H1 (cell line): Measurements from ENCODE around the gene JAG2. TPM values are rescaled to one million over a fixed set of nuclear protein-coding genes. Genes with fewer than 3 reads are reported as not detected.

Experiments used
- CTCF ChIA-PET: fragments of 300-600 bp; sonication (Branson Sonifier 250); formaldehyde crosslinking; loops from one replicate; lab custom pipeline; 2021; ENCODE audit not compliant: partially characterized antibody; lab: Charles Lee
- POLR2A ChIA-PET: fragments of 300-600 bp; sonication (Branson Sonifier 250); formaldehyde crosslinking; loops from one replicate; lab custom pipeline; 2021; ENCODE audit warnings: inconsistent platforms; ENCODE audit not compliant: partially characterized antibody; lab: Charles Lee
- DNase-seq, 2 experiments: peaks; one replicate each; pipeline versions ENCODE4 v3.0.0 to v3.0.0-alpha.2; 2010 to 2022; ENCODE audit warnings: low spot score in 2 of 2, low read depth in 1 of 2, mixed read lengths in 1 of 2
- FAIRE-seq: peaks from 2 replicates; lab custom pipeline; 2011; peaks lifted over from hg19 to GRCh38; lab: Jason Lieb, UNC
- H2AFZ ChIP-seq: 2 replicates; pipeline ENCODE4 v1.8.1; 2012; ENCODE audit warnings: low read length, inconsistent platforms
- H2AK5ac ChIP-seq: 2 replicates; pipeline ENCODE4 v1.6.1; 2013; ENCODE audit warnings: low read depth, low read length
- H2BK120ac ChIP-seq: replicated peaks from 2 replicates; pipeline ENCODE3; 2013; ENCODE audit warnings: low read depth, low read length, inconsistent platforms
- H2BK12ac ChIP-seq: 2 replicates; pipeline ENCODE4 v1.6.1; 2013; ENCODE audit warnings: low read depth, low read length
- H2BK15ac ChIP-seq: 2 replicates; pipeline ENCODE4 v1.6.1; 2013; ENCODE audit warnings: low read length
- H2BK20ac ChIP-seq: 2 replicates; pipeline ENCODE4 v1.6.1; 2013; ENCODE audit warnings: low read length
- H2BK5ac ChIP-seq: 2 replicates; pipeline ENCODE4 v1.6.1; 2013; ENCODE audit warnings: low read depth, low read length
- H3K14ac ChIP-seq: 2 replicates; pipeline ENCODE4 v1.6.1; 2013; ENCODE audit warnings: inconsistent platforms; ENCODE audit not compliant: insufficient read length
- H3K18ac ChIP-seq: 2 replicates; pipeline ENCODE4 v1.6.1; 2013; ENCODE audit warnings: low read length; ENCODE audit errors: extremely low read depth
- H3K23ac ChIP-seq: 2 replicates; pipeline ENCODE4 v1.6.1; 2013; ENCODE audit warnings: inconsistent platforms; ENCODE audit not compliant: insufficient read length
- H3K23me2 ChIP-seq: 2 replicates; pipeline ENCODE4 v1.6.1; 2013; ENCODE audit warnings: low read depth, low read length
- H3K27ac ChIP-seq: 2 replicates; pipeline ENCODE4 v1.6.1; 2011; ENCODE audit warnings: low read depth, low read length, inconsistent platforms
- H3K27me3 ChIP-seq, 4 experiments: replicated peaks in 1 of 4; 1 replicate in 1 of 4; 2 replicates in 3 of 4; pipeline versions ENCODE4 v1.6.1 to v1.8.1; 2011 to 2013; ENCODE audit warnings: low read length in 3 of 4, mild to moderate bottlenecking in 3 of 4, inconsistent platforms in 2 of 4, mixed read lengths in 2 of 4, moderate library complexity in 1 of 4; ENCODE audit not compliant: control insufficient read depth in 3 of 4, insufficient read depth in 3 of 4; ENCODE audit errors: extremely low read depth in 1 of 4
- H3K36me3 ChIP-seq, 4 experiments: 2 replicates each; pipeline versions ENCODE4 v1.6.1 to v1.8.1; 2011 to 2013; ENCODE audit warnings: mild to moderate bottlenecking in 4 of 4, low read length in 3 of 4, moderate library complexity in 2 of 4, control low read depth in 1 of 4, inconsistent platforms in 1 of 4; ENCODE audit not compliant: insufficient read depth in 4 of 4, control insufficient read depth in 2 of 4
- H3K4ac ChIP-seq: replicated peaks from 2 replicates; pipeline ENCODE3; 2013; ENCODE audit warnings: low read length, low read depth, mixed read lengths, inconsistent platforms; ENCODE audit not compliant: insufficient read length
- H3K4me1 ChIP-seq, 4 experiments: replicated peaks in 1 of 4; 1 replicate in 1 of 4; 2 replicates in 3 of 4; pipeline versions ENCODE4 v1.6.1 to v1.8.1; 2011 to 2013; ENCODE audit warnings: low read length in 3 of 4, inconsistent platforms in 2 of 4, mixed read lengths in 1 of 4; ENCODE audit not compliant: insufficient read depth in 4 of 4, control insufficient read depth in 3 of 4
- H3K4me2 ChIP-seq, 2 experiments: 2 replicates each; pipeline versions ENCODE4 v1.6.1 to v1.8.1; 2011 to 2013; ENCODE audit warnings: low read depth in 2 of 2, low read length in 2 of 2, control low read depth in 1 of 2, inconsistent platforms in 1 of 2, mild to moderate bottlenecking in 1 of 2; ENCODE audit not compliant: insufficient read depth in 1 of 2
- H3K4me3 ChIP-seq, 4 experiments: fragments of 200-600, 300-600 bp in 1 of 4; sonication (generic), shearing (Covaris generic), sonication (Bioruptor Twin) in 1 of 4; 2 replicates each; pipeline versions ENCODE4 v1.5.1 to v1.8.1; 2011 to 2016; ENCODE audit warnings: low read length in 4 of 4, low read depth in 3 of 4, control low read depth in 2 of 4, inconsistent platforms in 2 of 4, mild to moderate bottlenecking in 2 of 4, mixed read lengths in 1 of 4, moderate library complexity in 1 of 4; ENCODE audit not compliant: insufficient read depth in 2 of 4; ENCODE audit errors: extremely low read depth in 1 of 4
- H3K56ac ChIP-seq: replicated peaks from 2 replicates; pipeline ENCODE3; 2013; ENCODE audit warnings: low read depth, mild to moderate bottlenecking, mixed read lengths, low read length, inconsistent platforms; ENCODE audit not compliant: insufficient read length
- H3K79me1 ChIP-seq: 2 replicates; pipeline ENCODE4 v1.6.1; 2013; ENCODE audit warnings: low read depth, low read length, control low read depth
- H3K79me2 ChIP-seq, 2 experiments: 2 replicates each; pipeline versions ENCODE4 v1.6.1 to v1.8.1; 2012 to 2013; ENCODE audit warnings: low read length in 2 of 2, mild to moderate bottlenecking in 2 of 2, inconsistent platforms in 1 of 2; ENCODE audit not compliant: insufficient read depth in 2 of 2, control insufficient read depth in 1 of 2
- H3K9ac ChIP-seq, 4 experiments: replicated peaks in 1 of 4; 1 replicate in 1 of 4; 2 replicates in 3 of 4; pipeline versions ENCODE4 v1.6.1 to v1.8.1; 2011 to 2013; ENCODE audit warnings: low read depth in 3 of 4, low read length in 3 of 4, control low read depth in 2 of 4, mild to moderate bottlenecking in 2 of 4, moderate library complexity in 2 of 4, inconsistent platforms in 1 of 4; ENCODE audit errors: extremely low read depth in 1 of 4
- H3K9me3 ChIP-seq, 2 experiments: 2 replicates each; pipeline versions ENCODE4 v1.6.1 to v1.8.1; 2012 to 2013; ENCODE audit warnings: mild to moderate bottlenecking in 2 of 2, moderate library complexity in 2 of 2, control low read depth in 1 of 2, inconsistent platforms in 1 of 2, low read depth in 1 of 2, low read length in 1 of 2, mixed read lengths in 1 of 2; ENCODE audit not compliant: insufficient read depth in 2 of 2
- H4K20me1 ChIP-seq, 2 experiments: replicated peaks in 1 of 2; 2 replicates each; pipeline versions ENCODE3 to v1.8.1; 2011 to 2013; ENCODE audit warnings: inconsistent platforms in 2 of 2, low read length in 2 of 2, mild to moderate bottlenecking in 1 of 2; ENCODE audit not compliant: insufficient read depth in 2 of 2, control insufficient read depth in 1 of 2
- H4K5ac ChIP-seq: 2 replicates; pipeline ENCODE4 v1.6.1; 2013; ENCODE audit warnings: low read length, low read depth, mixed read lengths, inconsistent platforms; ENCODE audit not compliant: insufficient read length
- H4K8ac ChIP-seq: 2 replicates; pipeline ENCODE4 v1.8.0; 2013; ENCODE audit warnings: mild to moderate bottlenecking, moderate library complexity, low read length, inconsistent platforms; ENCODE audit not compliant: insufficient read depth; ENCODE audit errors: extremely low read depth
- H4K91ac ChIP-seq: replicated peaks from 2 replicates; pipeline ENCODE3; 2013; ENCODE audit warnings: low read length, mixed read lengths, inconsistent platforms; ENCODE audit not compliant: insufficient read length
- ASH2L ChIP-seq: fragments of 200-600, 300-600 bp; sonication (generic); IDR thresholded peaks from one replicate; pipeline ENCODE4 v1.7.1; 2017; ENCODE audit warnings: low read length
- BACH1 ChIP-seq: IDR thresholded peaks from 2 replicates; pipeline ENCODE4 v1.6.1; 2012; ENCODE audit warnings: low read length, improper control_type of control experiment
- WGBS, 2 experiments: shearing (Covaris generic) in 1 of 2; methylation state at CpG; one replicate each; pipeline versions ENCODE4 v1.1.6 to v1.1.7; 2013 to 2015; ENCODE audit warnings: low lambda C conversion rate in 2 of 2, mixed read lengths in 2 of 2, inconsistent platforms in 1 of 2, low coverage in 1 of 2, missing lambda C conversion rate in 1 of 2; ENCODE audit not compliant: insufficient replicate concordance in 2 of 2, insufficient coverage in 1 of 2, insufficient read length in 1 of 2; ENCODE audit errors: extremely low coverage in 1 of 2, missing lambda C conversion rate in 1 of 2; 5-methylcytosine and 5-hydroxymethylcytosine counted together
- polyA plus RNA-seq, 7 experiments: library from polyadenylated mRNA; depleted of rRNA in 3 of 7; stranded (reverse) in 5 of 7; unstranded in 2 of 7; fragments of >200 nt in 5 of 7; fragments of 200-250 nt in 2 of 7; gene quantifications; 1 replicate in 5 of 7; 2 replicates in 1 of 7; 4 replicates in 1 of 7; pipeline versions ENCODE4 v1.2.1 to v1.2.3, GENCODE V29; 2011 to 2013; ENCODE audit warnings: missing spikeins in 2 of 7, mixed read lengths in 2 of 7
- total RNA-seq: library from RNA; stranded (reverse); fragmentation: NEBNext Ultra II Directional; extraction: Animal tissue kit (Norgen Biotek cat#: 25700); gene quantifications from 2 replicates; pipeline ENCODE4 v1.2.1, GENCODE V29; 2021

The JAG2 gene
- total and polyA plus RNA-seq, 2 of the 8 experiments (the other 6 are each of a cell fraction or from before 2014, with no cell fraction given) = 2.8 to 6.2 TPM

DNA sequence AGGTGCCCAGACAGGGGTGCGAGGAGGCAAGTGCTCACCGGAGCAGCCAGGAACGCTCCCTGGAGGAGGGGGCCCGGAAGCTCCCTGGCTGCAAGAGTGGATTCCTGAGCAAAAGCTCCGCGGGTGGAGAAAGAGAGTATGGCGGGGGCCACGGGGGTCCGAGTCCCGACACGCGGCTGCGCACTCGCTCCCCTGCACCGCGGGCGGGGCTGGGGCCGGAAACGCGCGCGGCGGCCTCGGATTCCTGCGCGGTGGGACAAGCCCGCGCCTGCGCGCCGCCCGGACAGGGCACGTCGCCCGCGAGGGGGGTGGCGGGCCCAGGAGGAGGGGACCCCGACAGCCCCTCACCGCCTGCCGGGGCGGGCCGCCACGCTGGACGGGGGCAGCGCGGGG is 75.5 kb downstream of the JAG2 start:
- no peak overlapping the region for H2BK20ac ChIP-seq
- H4K5ac ChIP-seq = no peak overlapping the region
- no peak overlapping the region for H3K4ac ChIP-seq
- peaks cover 8 to 43% (median 30%) of the 10 kb centered on the region in 4 experiments for H3K27me3 ChIP-seq
- no peaks in the 10 kb centered on the region for H3K36me3 ChIP-seq
- POLR2A ChIA-PET = no interaction called here
- CTCF ChIA-PET = interaction anchor here (0.9 kb wide), 1 partner anchor 79 kb away, joined by 3 read pairs; no protein-coding TSS in a partner anchor
- peak overlapping the region; percentile 84 for H4K91ac ChIP-seq
- no peak overlapping the region for H3K14ac ChIP-seq
- H3K23me2 ChIP-seq = peaks cover 3% of the 10 kb centered on the region; the same call in 1 of the 2 replicates
- no peak overlapping the region for H3K23ac ChIP-seq
- peaks cover 0 to 4% of the 10 kb centered on the region in 2 experiments; a peak in 1 of 4 replicates for H3K9me3 ChIP-seq
- no peak overlapping the region for H2AFZ ChIP-seq
- TF ChIP-seq ASH2L (no peak), BACH1 (peak; percentile 18; the same call in 1 of the 2 replicates)
- H2BK15ac ChIP-seq = no peak overlapping the region
- H3K18ac ChIP-seq = peak overlapping the region; percentile 32; the same call in 1 of the 2 replicates
- no peak overlapping the region for H2BK5ac ChIP-seq
- WGBS, 2 experiments = 12% methylated on average over 9 of the region's 46 CpGs; no CpG with 5 or more reads in 1 of the 2 experiments
- peak overlapping the region; percentile 40 to 79 for H3K4me2 ChIP-seq
- H3K27ac ChIP-seq = no peak overlapping the region
- no peaks in the 10 kb centered on the region for H3K79me2 ChIP-seq
- H4K8ac ChIP-seq = peak overlapping the region; percentile 73; the same call in 1 of the 2 replicates
- no peaks in the 10 kb centered on the region for H3K79me1 ChIP-seq
- no peak overlapping the region for H3K9ac ChIP-seq
- H3K56ac ChIP-seq = no peak overlapping the region
- peaks cover 0 to 19% (median 12%) of the 10 kb centered on the region in 4 experiments; a peak in 6 of 7 replicates for H3K4me1 ChIP-seq
- no peak overlapping the region for H2BK12ac ChIP-seq
- peaks cover 5 to 9% of the 10 kb centered on the region in 2 experiments for H4K20me1 ChIP-seq
- H2BK120ac ChIP-seq = no peak overlapping the region
- peak in 1 of 2 experiments; percentile 59 for DNase-seq
- no peak overlapping the region for H2AK5ac ChIP-seq
- no peak for FAIRE-seq
- peak overlapping the region; percentile 22 to 75 (median 36); a peak in 6 of 8 replicates for H3K4me3 ChIP-seq
